K562 (cell line): ENCODE results near the gene PPIL6. TPM values are rescaled to one million over a fixed set of nuclear protein-coding genes. Genes with fewer than 3 reads are reported as not detected.

ENCODE experiments used
- DMBX1 ChIP-seq: fragments of 250-450 bp; sonication (Bioruptor Pico); IDR thresholded peaks from 2 replicates; pipeline ENCODE4 v1.8.0; 2022; ENCODE audit warnings: inconsistent platforms, mild to moderate bottlenecking, moderate library complexity, borderline replicate concordance
- ESRRA ChIP-seq: fragments of 450-650 bp; IDR thresholded peaks from 2 replicates; pipeline ENCODE4 v1.6.1; 2014; ENCODE audit warnings: low read depth, mild to moderate bottlenecking, moderate library complexity, borderline replicate concordance
- MAFF ChIP-seq: IDR thresholded peaks from 2 replicates; pipeline ENCODE4 v1.6.1; 2012; ENCODE audit warnings: low read length, improper control_type of control experiment
- NCOA4 ChIP-seq: fragments of 450-650 bp; IDR thresholded peaks from 2 replicates; pipeline ENCODE4 v1.6.1; 2018; ENCODE audit warnings: mild to moderate bottlenecking; ENCODE audit not compliant: partially characterized antibody
- REST ChIP-seq, 2 experiments: fragments of 450-650 bp; formaldehyde crosslinking in 1 of 2; IDR thresholded peaks; 2 replicates each; pipeline versions ENCODE4 v1.4.0 to v1.6.1; 2014 to 2020; ENCODE audit warnings: mild to moderate bottlenecking in 2 of 2, borderline replicate concordance in 1 of 2, low read depth in 1 of 2
- SP1 ChIP-seq: sonication (generic); formaldehyde crosslinking; IDR thresholded peaks from 2 replicates; pipeline ENCODE4 v1.8.1; 2022; ENCODE audit warnings: mild to moderate bottlenecking, missing genetic modification reagents
- SRF ChIP-seq, 2 experiments: fragments of 250-450, 450-650 bp in 1 of 2; sonication (Bioruptor Pico) in 1 of 2; sonication (generic) in 1 of 2; formaldehyde crosslinking; IDR thresholded peaks; 2 replicates each; pipeline versions ENCODE4 v1.5.0 to v1.5.1; 2020 to 2022; ENCODE audit warnings: mild to moderate bottlenecking in 1 of 2, missing genetic modification reagents in 1 of 2
- THRA ChIP-seq: fragments of 450-650 bp; IDR thresholded peaks from 2 replicates; pipeline ENCODE4 v1.6.1; 2017; ENCODE audit warnings: mild to moderate bottlenecking, moderate library complexity
- U2AF1 ChIP-seq: fragments of 200-400 bp; formaldehyde crosslinking; optimal IDR thresholded peaks from 2 replicates; pipeline ENCODE3; 2017; ENCODE audit warnings: mild to moderate bottlenecking, low read depth, low read length, moderate library complexity
- ZNF239 ChIP-seq: fragments of 250-450 bp; sonication (Bioruptor Pico); IDR thresholded peaks from 2 replicates; pipeline ENCODE4 v1.4.0; 2020; ENCODE audit warnings: mild to moderate bottlenecking
- ZNF408 ChIP-seq: fragments of 250-450 bp; sonication (Bioruptor Pico); IDR thresholded peaks from 2 replicates; pipeline ENCODE4 v1.4.0; 2020; ENCODE audit warnings: low read depth, mild to moderate bottlenecking, moderate library complexity
- polyA plus RNA-seq, 8 experiments: library from polyadenylated mRNA; depleted of rRNA in 4 of 8; stranded (reverse) in 5 of 8; unstranded in 3 of 8; fragments of >200 nt; fragmentation: Nextera tagmentation in 2 of 8; fragmentation: Illumina TruSeq in 1 of 8; extraction: Ambion mirVana in 2 of 8; extraction: Trizol in 1 of 8; gene quantifications; 2 replicates each; pipeline versions ENCODE4 v1.2.1 to v1.2.3, GENCODE V29; 2011 to 2014; ENCODE audit warnings: inconsistent platforms in 1 of 8, missing spikeins in 1 of 8
- total RNA-seq, 7 experiments: library from RNA; depleted of rRNA in 6 of 7; stranded (reverse); fragments of >200 nt in 6 of 7; fragmentation: Illumina TruSeq in 2 of 7; extraction: Trizol in 2 of 7; gene quantifications; 2 replicates each; pipeline versions ENCODE4 v1.2.1 to v1.2.3, GENCODE V29; 2011 to 2021; ENCODE audit warnings: low replicate concordance in 1 of 7

PPIL6 gene
- total and polyA plus RNA-seq, 9 of the 15 experiments (the other 6 are each of a cell fraction or from before 2014, with no cell fraction given) = 0.03 to 0.98 (median 0.41) TPM; not detected in 1

- peak; percentile 73 for TF ChIP-seq REST (IDR thresholded peaks at IDR 0.05; ENCODE audit: borderline replicate concordance)
- TF ChIP-seq REST (CRISPR knock-in tag; IDR thresholded peaks at IDR 0.05; ENCODE audit: low read depth) = no peak
- no peak for TF ChIP-seq DMBX1 (CRISPR knock-in tag)
- no peak for TF ChIP-seq THRA
- TF ChIP-seq SRF (CRISPR knock-in tag; IDR thresholded peaks at IDR 0.05) = no peak
- no peak for TF ChIP-seq U2AF1
- TF ChIP-seq ZNF239 (CRISPR knock-in tag) = no peak
- TF ChIP-seq MAFF = peak; percentile 69; the same call in 1 of the 2 replicates
- no peak for TF ChIP-seq ZNF408
- peak; percentile 41; the same call in 1 of the 2 replicates for TF ChIP-seq SP1
- TF ChIP-seq NCOA4 = no peak
- peak; percentile 9; the same call in 1 of the 2 replicates for TF ChIP-seq ESRRA
These were observed 57.6 kb downstream of the PPIL6 start (continued) for GRCh38 chr6:109382576-109383437.
